HG03103 (cell line): ENCODE data around the gene C5orf58.
"Not testable (repeated sequence)": the region's sequence is repeated elsewhere in the genome, so short reads cannot be mapped to it uniquely, and the experiment has no call there.

Experiments
- ATAC-seq: cut with Tn5 transposase; IDR thresholded peaks from one replicate; pipeline ENCODE4 v1.9.1; 2021; ENCODE audit warnings: low read depth; ENCODE audit not compliant: unreplicated experiment

C5orf58 gene

GRCh38 chr5:170223360-170223759, 9.4 kb upstream of the C5orf58 start:
- no peak for ATAC-seq

- ATAC-seq, result no peak
Measured at GRCh38 chr5:170223906-170224305, 8.9 kb upstream of the C5orf58 start.

- ATAC-seq, result no peak
Measured at GRCh38 chr5:170225326-170226128, 7.3 kb upstream of the C5orf58 start.

- ATAC-seq, result no peak
Measured at GRCh38 chr5:170226129-170226615, 6.6 kb upstream of the C5orf58 start.

- ATAC-seq, result no peak
Measured at GRCh38 chr5:170226661-170227060, 6.1 kb upstream of the C5orf58 start.

GRCh38 chr5:170228762-170229435, 3.9 kb upstream of the C5orf58 start:
- ATAC-seq, result no peak

GRCh38 chr5:170233358-170233892, 640 bp downstream of the C5orf58 start:
- no peak for ATAC-seq

GRCh38 chr5:170235876-170236864, 3.4 kb downstream of the C5orf58 start:
- ATAC-seq, result no peak

GRCh38 chr5:170238456-170239196, 5.8 kb downstream of the C5orf58 start:
- no peak for ATAC-seq

- not testable (repeated sequence) for ATAC-seq
Measured at GRCh38 chr5:170245436-170245835, 12.7 kb downstream of the C5orf58 start.

GRCh38 chr5:170246126-170246870, 13.5 kb downstream of the C5orf58 start:
- ATAC-seq, result no peak

GRCh38 chr5:170247363-170247762, 14.6 kb downstream of the C5orf58 start:
- ATAC-seq, result no peak

- ATAC-seq, result no peak
Measured at GRCh38 chr5:170248172-170248930, 15.6 kb downstream of the C5orf58 start.

- ATAC-seq, result not testable (repeated sequence)
Measured at GRCh38 chr5:170248931-170249227, 16.1 kb downstream of the C5orf58 start.

- no peak for ATAC-seq
Measured at GRCh38 chr5:170249355-170249754, 16.6 kb downstream of the C5orf58 start.

- ATAC-seq, result no peak
Measured at GRCh38 chr5:170250810-170251317, 18.1 kb downstream of the C5orf58 start.

- no peak for ATAC-seq
Measured at GRCh38 chr5:170251462-170251861, 18.7 kb downstream of the C5orf58 start.

- ATAC-seq, result no peak
Measured at GRCh38 chr5:170252109-170252508, 19.3 kb downstream of the C5orf58 start.
